AG04449 (cell line): Measurements from ENCODE around the gene GRIN2C.

Experiments
- CTCF ChIA-PET: fragments of 350-600 bp; formaldehyde crosslinking; extraction: SDS; loops from one replicate; lab custom pipeline; 2021; ENCODE audit warnings: antibody characterized with exemption; lab: Yijun Ruan, JAX
- POLR2A ChIA-PET: fragments of 400-600, 350-600 bp; formaldehyde crosslinking; extraction: SDS; loops from one replicate; lab custom pipeline; 2020; ENCODE audit warnings: antibody characterized with exemption, inconsistent platforms; lab: Yijun Ruan, JAX
- DNase-seq: peaks from one replicate; pipeline ENCODE4 v3.0.0-alpha.2; 2010; ENCODE audit warnings: low read depth, low spot score
- H3K4me3 ChIP-seq: 2 replicates; pipeline ENCODE4 v1.5.1; 2011; ENCODE audit warnings: low read depth, mild to moderate bottlenecking, control low read depth, low read length
- TF ChIP-seq, protein P1 (sequence below): IDR thresholded peaks from one replicate; pipeline ENCODE4 v1.5.1; 2011; ENCODE audit warnings: mild to moderate bottlenecking, moderate library complexity, low read length, control low read depth, inconsistent platforms; ENCODE audit not compliant: insufficient read depth; ENCODE audit errors: missing control alignments

The GRIN2C gene

DNA sequence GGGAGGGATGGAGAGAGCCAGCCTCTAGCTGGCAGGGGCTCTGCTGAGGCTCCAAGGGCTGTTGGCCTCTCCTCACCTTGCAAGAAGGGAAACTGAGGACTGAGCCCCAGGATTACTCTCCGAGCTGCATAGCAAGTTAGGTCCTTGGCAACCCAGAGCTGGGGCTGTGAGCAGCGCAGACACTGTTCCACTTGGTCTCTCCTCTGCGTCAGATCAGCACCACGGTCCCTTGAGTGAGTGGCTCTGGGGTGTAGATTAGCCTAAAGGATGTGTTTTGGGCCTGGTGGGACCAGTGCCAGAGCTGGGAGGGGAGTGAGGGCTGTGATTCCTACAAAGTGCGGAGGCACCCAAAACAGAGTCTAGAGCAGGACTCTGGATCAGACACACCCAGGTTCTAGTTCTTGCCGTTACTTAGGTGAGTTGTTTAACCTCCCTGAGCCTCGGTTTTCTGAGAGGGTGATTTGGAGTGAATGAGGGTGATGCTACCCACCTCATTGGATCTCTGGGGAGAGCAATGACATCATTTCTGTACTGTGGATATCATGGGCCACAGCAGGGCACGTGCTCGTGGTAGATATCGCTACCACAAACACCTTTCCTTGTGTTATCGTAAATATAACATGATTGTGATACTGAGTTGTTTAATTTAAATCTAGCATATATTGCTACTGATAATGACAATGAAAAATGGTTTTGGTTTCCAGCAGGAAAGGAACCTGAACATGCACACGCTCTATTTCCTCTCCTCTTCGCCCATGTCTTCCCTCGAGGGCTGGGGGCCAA, 41.9 kb upstream of the GRIN2C start:
- H3K4me3 ChIP-seq: no peak overlapping the region
- ChIA-PET CTCF (no interaction called here), POLR2A (no interaction called here)
- TF ChIP-seq, protein P1, sequence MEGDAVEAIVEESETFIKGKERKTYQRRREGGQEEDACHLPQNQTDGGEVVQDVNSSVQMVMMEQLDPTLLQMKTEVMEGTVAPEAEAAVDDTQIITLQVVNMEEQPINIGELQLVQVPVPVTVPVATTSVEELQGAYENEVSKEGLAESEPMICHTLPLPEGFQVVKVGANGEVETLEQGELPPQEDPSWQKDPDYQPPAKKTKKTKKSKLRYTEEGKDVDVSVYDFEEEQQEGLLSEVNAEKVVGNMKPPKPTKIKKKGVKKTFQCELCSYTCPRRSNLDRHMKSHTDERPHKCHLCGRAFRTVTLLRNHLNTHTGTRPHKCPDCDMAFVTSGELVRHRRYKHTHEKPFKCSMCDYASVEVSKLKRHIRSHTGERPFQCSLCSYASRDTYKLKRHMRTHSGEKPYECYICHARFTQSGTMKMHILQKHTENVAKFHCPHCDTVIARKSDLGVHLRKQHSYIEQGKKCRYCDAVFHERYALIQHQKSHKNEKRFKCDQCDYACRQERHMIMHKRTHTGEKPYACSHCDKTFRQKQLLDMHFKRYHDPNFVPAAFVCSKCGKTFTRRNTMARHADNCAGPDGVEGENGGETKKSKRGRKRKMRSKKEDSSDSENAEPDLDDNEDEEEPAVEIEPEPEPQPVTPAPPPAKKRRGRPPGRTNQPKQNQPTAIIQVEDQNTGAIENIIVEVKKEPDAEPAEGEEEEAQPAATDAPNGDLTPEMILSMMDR: no peak
- DNase-seq: no peak

DNA sequence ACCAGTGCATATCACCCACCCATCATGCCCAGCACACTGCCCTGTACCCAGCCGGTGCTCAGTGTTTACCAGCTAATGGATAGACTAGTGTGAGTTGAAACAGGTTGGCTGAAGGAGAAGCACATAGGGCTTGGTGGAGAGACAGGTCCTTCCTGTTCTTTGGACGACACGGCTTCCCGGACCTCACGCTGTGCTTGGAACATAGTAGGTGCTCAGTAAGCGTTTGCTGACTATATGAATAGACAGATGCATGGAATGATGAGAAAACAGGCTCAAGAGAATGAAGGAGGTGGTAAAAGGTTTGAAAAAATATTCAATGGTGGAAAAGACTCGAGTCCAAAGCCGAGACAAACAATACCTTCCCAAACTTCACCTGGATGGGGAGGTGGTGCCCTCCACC, 40.5 kb upstream of the GRIN2C start:
- TF ChIP-seq, protein P1: no peak
- no peak for DNase-seq
- ChIA-PET CTCF (no interaction called here), POLR2A (no interaction called here)
- no peak overlapping the region for H3K4me3 ChIP-seq

DNA sequence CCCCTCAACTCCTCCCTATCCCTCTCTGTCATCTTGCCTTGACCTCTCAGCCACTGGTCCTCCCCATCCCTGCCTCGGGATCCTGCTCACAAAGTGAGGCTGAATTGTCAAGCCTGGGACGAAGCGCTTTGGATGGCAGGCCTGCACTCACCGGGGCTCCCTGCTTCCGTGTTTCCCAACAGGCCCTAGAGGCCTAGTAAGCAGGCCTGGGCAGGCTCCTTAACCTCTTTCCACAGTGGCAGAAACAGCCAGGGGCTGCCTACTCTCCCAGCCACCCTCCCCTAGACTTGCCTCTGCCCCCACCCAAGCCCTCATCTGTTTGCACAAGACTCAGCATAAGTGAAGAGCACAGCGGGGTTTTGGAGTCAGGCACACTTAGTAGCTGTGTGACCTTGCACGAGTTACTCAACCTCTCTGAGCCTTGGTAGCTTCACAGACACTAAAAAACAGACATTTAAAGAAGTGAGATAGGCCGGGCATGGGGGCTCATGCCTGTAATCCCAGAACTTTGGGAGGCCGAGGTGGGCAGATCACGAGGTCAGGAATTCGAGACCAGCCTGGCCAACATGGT, 38.8 kb upstream of the GRIN2C start:
- DNase-seq: no peak
- POLR2A ChIA-PET: no interaction called here
- H3K4me3 ChIP-seq: no peak overlapping the region
- CTCF ChIA-PET: interaction anchor here (1.3 kb wide), 1 partner anchor 24 kb away, joined by 3 read pairs; no protein-coding TSS in a partner anchor
- TF ChIP-seq, protein P1: no peak

DNA sequence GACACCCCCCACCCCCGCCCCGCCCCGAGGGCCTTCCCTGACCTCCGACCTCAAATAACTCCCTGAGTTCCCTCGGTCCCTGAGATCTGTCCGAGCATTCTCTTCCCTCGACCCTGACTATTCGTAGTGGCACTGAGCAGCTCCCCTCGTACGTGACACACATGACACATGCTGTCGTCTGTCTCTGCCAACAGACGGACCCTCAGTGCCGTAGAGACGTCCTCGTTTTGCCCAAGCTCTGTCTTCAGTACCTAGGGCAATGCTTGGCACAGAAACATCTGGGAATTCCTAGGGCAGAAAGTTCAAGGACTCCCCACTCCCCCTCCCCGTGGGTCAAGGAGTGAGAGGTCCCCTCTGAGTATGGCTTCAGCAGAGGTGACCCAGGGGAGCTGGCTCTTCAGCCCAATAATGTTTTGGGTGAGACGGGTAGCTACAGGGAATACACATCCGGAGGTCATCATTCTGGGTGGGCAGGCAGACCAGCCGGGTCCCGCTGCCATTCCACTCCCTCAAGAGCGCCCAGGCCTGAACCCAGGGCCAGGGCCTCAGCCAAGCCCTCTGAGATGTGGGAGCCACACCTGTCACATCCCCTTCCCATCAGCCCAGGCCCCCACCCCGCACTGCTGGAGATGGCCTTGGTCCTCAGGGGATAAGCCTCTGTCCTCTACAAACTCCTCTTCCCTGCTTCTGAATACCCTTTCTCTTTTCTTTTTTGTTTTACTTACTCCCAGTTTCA, 34.4 kb upstream of the GRIN2C start:
- H3K4me3 ChIP-seq: no peak overlapping the region
- TF ChIP-seq, protein P1: no peak
- CTCF ChIA-PET: interaction anchor here (1.3 to 1.5 kb wide), 2 partner anchors 21 to 68 kb away, joined by 3 to 4 read pairs; partner anchors contain the start of gene FDXR
- DNase-seq: no peak
- POLR2A ChIA-PET: interaction anchor here (0.6 kb wide), 1 partner anchor 21 kb away, joined by 3 read pairs; the partner anchor contains the start of gene FDXR

DNA sequence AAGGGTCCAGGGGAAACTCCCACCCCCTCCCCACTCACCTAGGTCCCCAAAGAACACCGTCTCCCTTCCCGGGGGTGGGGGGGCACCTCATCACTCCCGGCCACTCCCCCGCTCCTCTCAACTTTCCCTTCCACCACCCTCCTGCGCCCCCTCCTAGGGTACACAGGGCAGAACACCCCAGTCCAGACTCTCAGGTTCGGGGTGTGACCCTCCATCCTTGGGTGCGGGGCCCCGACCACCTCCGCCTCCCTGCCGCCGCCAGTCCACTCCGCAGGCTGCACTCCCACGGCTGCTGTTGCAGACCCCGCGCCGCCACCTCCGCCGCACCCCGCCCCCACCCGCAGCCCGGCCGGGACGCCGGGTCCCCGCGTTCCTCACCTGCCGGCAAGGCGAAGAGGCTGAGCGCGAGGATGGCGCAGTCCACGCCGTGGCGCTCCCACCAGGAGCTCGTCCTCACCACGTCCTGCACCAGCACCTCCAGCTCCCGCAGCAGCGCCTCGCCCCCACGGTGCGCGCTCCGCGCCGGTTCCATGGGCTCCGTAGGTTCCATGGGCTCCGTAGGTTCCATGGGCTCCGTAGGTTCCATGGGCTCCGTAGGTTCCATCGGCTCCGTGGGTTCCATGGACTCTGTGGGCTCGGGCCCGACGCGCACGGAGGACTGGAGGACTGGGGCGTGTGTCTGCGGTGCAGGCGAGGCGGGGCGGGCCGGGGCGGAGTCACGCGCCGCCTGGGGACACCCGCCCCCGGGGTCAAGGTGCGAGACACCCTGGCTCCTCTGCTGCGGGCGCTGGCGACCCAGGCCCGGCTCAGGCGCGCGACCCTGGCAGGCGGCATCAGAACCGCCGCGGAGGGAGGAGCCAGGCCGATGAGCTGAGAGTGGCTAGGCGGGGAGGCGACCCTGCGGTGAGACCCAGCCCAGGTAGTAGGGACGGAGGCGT, 33.6 kb upstream of the GRIN2C start, which contains the start of gene FADS6:
Gene FADS6, minus strand, starts transcription at position 660 of the 938 bp plus-strand sequence. Its CDS starts 38 bp downstream, at position 622.
- no peak within 1 kb of the TSS for H3K4me3 ChIP-seq
- TF ChIP-seq, protein P1: no peak
- ChIA-PET POLR2A (interaction anchor here (0.6 kb wide), 1 partner anchor 20 kb away, joined by 3 read pairs; the partner anchor contains the start of gene FDXR), CTCF (no interaction called here)
- DNase-seq: no peak
